IMR-90 (cell line): ENCODE results near the gene ARHGAP31.
"Not testable (repeated sequence)": the region's sequence is repeated elsewhere in the genome, so short reads cannot be mapped to it uniquely, and the experiment has no call there.

Experiments
- BHLHE40 ChIP-seq: fragments of 150-350 bp; IDR thresholded peaks from 2 replicates; pipeline ENCODE4 v1.6.1; 2016; ENCODE audit warnings: mild to moderate bottlenecking, low read depth, low read length
- CEBPB ChIP-seq: IDR thresholded peaks from 2 replicates; pipeline ENCODE4 v1.6.1; 2012; ENCODE audit warnings: low read depth, low read length, improper control_type of control experiment
- CHD1 ChIP-seq: IDR thresholded peaks from 2 replicates; pipeline ENCODE4 v1.6.1; 2012; ENCODE audit warnings: low read depth, low read length, improper control_type of control experiment
- FOS ChIP-seq: fragments of 150-350 bp; IDR thresholded peaks from 2 replicates; pipeline ENCODE4 v1.6.1; 2016; ENCODE audit warnings: low read depth, low read length
- MAFK ChIP-seq: IDR thresholded peaks from 2 replicates; pipeline ENCODE4 v1.6.1; 2012; ENCODE audit warnings: low read depth, low read length, improper control_type of control experiment
- MXI1 ChIP-seq: IDR thresholded peaks from 2 replicates; pipeline ENCODE4 v1.6.1; 2012; ENCODE audit warnings: low read depth, mild to moderate bottlenecking, low read length, moderate library complexity, borderline replicate concordance
- NFE2L2 ChIP-seq: fragments of 150-350 bp; IDR thresholded peaks from 2 replicates; pipeline ENCODE4 v1.6.1; 2016; ENCODE audit warnings: low read depth, mild to moderate bottlenecking, low read length
- POLR2A ChIP-seq: IDR thresholded peaks from 2 replicates; pipeline ENCODE4 v1.6.1; 2012; ENCODE audit warnings: mild to moderate bottlenecking, low read depth, low read length
- RAD21 ChIP-seq: IDR thresholded peaks from 2 replicates; pipeline ENCODE4 v1.6.1; 2012; ENCODE audit warnings: low read length, improper control_type of control experiment
- RCOR1 ChIP-seq: IDR thresholded peaks from 2 replicates; pipeline ENCODE4 v1.6.1; 2012; ENCODE audit warnings: mild to moderate bottlenecking, low read length, improper control_type of control experiment; ENCODE audit not compliant: insufficient replicate concordance
- RFX5 ChIP-seq: IDR thresholded peaks from 2 replicates; pipeline ENCODE4 v1.8.0; 2012; ENCODE audit warnings: low read depth, mild to moderate bottlenecking, low read length, moderate library complexity
- TF ChIP-seq, protein P1 (sequence below): conservative IDR thresholded peaks from 2 replicates; pipeline ENCODE4 v1.5.1; 2012; ENCODE audit warnings: mild to moderate bottlenecking, low read depth, low read length, improper control_type of control experiment
- TF ChIP-seq, protein P2 (sequence below): fragments of 150-350 bp; IDR thresholded peaks from 2 replicates; pipeline ENCODE4 v1.6.1; 2016; ENCODE audit warnings: low read depth, mild to moderate bottlenecking, low read length, moderate library complexity, borderline replicate concordance

DNA sequence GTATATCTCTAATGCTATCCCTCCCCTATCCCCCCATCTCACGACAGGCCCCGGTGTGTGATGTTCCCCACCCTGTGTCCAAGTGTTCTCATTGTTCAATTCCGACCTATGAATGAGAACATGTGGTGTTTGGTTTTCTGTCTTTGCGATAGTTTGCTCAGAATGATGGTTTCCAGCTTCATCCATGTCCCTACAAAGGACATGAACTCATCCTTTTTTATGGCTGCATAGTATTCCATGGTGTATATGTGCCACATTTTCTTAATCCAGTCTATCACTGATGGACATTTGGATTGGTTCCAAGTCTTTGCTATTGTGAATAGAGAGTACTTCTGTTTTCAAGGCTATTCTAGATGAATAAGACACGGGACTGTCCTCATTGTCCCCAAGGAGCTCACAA, 61.4 kb downstream of the ARHGAP31 start:
- TF ChIP-seq, protein P1, sequence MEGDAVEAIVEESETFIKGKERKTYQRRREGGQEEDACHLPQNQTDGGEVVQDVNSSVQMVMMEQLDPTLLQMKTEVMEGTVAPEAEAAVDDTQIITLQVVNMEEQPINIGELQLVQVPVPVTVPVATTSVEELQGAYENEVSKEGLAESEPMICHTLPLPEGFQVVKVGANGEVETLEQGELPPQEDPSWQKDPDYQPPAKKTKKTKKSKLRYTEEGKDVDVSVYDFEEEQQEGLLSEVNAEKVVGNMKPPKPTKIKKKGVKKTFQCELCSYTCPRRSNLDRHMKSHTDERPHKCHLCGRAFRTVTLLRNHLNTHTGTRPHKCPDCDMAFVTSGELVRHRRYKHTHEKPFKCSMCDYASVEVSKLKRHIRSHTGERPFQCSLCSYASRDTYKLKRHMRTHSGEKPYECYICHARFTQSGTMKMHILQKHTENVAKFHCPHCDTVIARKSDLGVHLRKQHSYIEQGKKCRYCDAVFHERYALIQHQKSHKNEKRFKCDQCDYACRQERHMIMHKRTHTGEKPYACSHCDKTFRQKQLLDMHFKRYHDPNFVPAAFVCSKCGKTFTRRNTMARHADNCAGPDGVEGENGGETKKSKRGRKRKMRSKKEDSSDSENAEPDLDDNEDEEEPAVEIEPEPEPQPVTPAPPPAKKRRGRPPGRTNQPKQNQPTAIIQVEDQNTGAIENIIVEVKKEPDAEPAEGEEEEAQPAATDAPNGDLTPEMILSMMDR: not testable (repeated sequence)
- TF ChIP-seq CHD1, FOS, POLR2A, BHLHE40, MXI1, RAD21, RFX5, RCOR1, CEBPB, NFE2L2, MAFK: not testable (repeated sequence)
- TF ChIP-seq, protein P2, sequence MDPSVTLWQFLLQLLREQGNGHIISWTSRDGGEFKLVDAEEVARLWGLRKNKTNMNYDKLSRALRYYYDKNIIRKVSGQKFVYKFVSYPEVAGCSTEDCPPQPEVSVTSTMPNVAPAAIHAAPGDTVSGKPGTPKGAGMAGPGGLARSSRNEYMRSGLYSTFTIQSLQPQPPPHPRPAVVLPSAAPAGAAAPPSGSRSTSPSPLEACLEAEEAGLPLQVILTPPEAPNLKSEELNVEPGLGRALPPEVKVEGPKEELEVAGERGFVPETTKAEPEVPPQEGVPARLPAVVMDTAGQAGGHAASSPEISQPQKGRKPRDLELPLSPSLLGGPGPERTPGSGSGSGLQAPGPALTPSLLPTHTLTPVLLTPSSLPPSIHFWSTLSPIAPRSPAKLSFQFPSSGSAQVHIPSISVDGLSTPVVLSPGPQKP: not testable (repeated sequence)
